ENCODE data around the gene PLA2G2F.

The PLA2G2F gene

GRCh38 chr1:20139776-20140612 is 871 bp downstream of the PLA2G2F start:
- H3K79me1 ChIP-seq (ENCODE audit: low read depth, low read length) = no peaks in the 10 kb centered on the region
- no peak overlapping the region for H4K8ac ChIP-seq (ENCODE audit: low read depth, low read length)
- H2BK15ac ChIP-seq (ENCODE audit: low read length) = no peak overlapping the region
- no peaks in the 10 kb centered on the region for H3K4me1 ChIP-seq (ENCODE audit: control insufficient read depth in 2 of 2, insufficient read depth in 1 of 2, low read depth in 1 of 2, low read length in 2 of 2)
- H2AK5ac ChIP-seq (ENCODE audit: low read depth, low read length) = no peak overlapping the region
- no peak overlapping the region for H3K23ac ChIP-seq (ENCODE audit: low read depth, low read length, poor library complexity)
- no peaks in the 10 kb centered on the region for H3K36me3 ChIP-seq (replicated peaks in 1 of 2; ENCODE audit: control insufficient read depth in 2 of 2, insufficient read depth in 2 of 2, low read length in 2 of 2)
- H3K4ac ChIP-seq (ENCODE audit: low read length) = no peak overlapping the region
- H4K91ac ChIP-seq (ENCODE audit: low read depth, low read length, poor library complexity) = no peak overlapping the region
- no peak overlapping the region for H2BK12ac ChIP-seq (ENCODE audit: low read length)
- no peak for DNase-seq (ENCODE audit: low spot score)
- no peak overlapping the region for H2BK120ac ChIP-seq (ENCODE audit: low read depth, low read length)
- no CpG with 5 or more reads among the region's 13 CpGs for WGBS, 2 donors (ENCODE audit: extremely low coverage in 2 of 2, insufficient read length in 2 of 2, insufficient replicate concordance in 1 of 2)
- H3K9me3 ChIP-seq (replicated peaks in 1 of 2; ENCODE audit: control insufficient read depth in 2 of 2, insufficient read depth in 1 of 2, low read depth in 1 of 2, low read length in 2 of 2) = no peaks in the 10 kb centered on the region
- no peaks in the 10 kb centered on the region for H3K27me3 ChIP-seq (ENCODE audit: control insufficient read depth in 3 of 3, insufficient read depth in 3 of 3, low read depth in 1 of 3, low read length in 3 of 3)
- no peak overlapping the region for H2BK5ac ChIP-seq (ENCODE audit: low read length)
- H3K14ac ChIP-seq (ENCODE audit: low read length) = no peak overlapping the region
- H3K4me3 ChIP-seq (ENCODE audit: low read length in 2 of 2) = no peak overlapping the region
- H3K27ac ChIP-seq (replicated peaks; ENCODE audit: low read length) = no peak overlapping the region
- no peak overlapping the region for H3K4me2 ChIP-seq (ENCODE audit: insufficient read depth, low read length, poor library complexity, severe bottlenecking)
- no peak overlapping the region for H3K18ac ChIP-seq (ENCODE audit: low read length)
- H3K9ac ChIP-seq (ENCODE audit: low read depth, low read length, poor library complexity) = no peak overlapping the region
- H2AFZ ChIP-seq (ENCODE audit: low read length) = no peak overlapping the region

DNA sequence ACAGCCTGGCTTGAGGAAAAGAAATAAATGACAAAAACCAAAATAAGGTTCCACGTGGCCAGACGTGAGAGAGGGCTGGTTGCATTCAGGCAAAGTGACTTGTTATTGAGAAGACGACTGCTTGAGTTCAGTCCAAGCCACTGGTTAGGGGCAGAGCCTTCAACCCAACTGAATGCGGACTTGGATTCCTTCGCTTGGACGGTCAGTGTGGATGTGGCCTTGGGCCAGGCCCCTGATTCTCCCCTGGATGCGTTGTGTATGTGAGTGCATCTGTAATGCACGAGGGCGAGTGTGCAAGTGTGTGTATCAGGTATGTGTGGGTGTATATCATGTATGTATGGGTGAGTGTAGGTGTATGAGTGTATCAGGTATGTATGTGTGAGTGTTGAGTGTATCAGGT is 1.9 kb downstream of the PLA2G2F start:
- no peaks in the 10 kb centered on the region for H3K4me1 ChIP-seq (ENCODE audit: control insufficient read depth in 2 of 2, insufficient read depth in 1 of 2, low read depth in 1 of 2, low read length in 2 of 2)
- no peaks in the 10 kb centered on the region for H3K27me3 ChIP-seq (ENCODE audit: control insufficient read depth in 3 of 3, insufficient read depth in 3 of 3, low read depth in 1 of 3, low read length in 3 of 3)
- no peak overlapping the region for H3K4ac ChIP-seq (ENCODE audit: low read length)
- no peak overlapping the region for H2BK5ac ChIP-seq (ENCODE audit: low read length)
- no peak overlapping the region for H2AK5ac ChIP-seq (ENCODE audit: low read depth, low read length)
- H3K79me1 ChIP-seq (ENCODE audit: low read depth, low read length) = no peaks in the 10 kb centered on the region
- no peak overlapping the region for H3K23ac ChIP-seq (ENCODE audit: low read depth, low read length, poor library complexity)
- H2AFZ ChIP-seq (ENCODE audit: low read length) = no peak overlapping the region
- H3K27ac ChIP-seq (replicated peaks; ENCODE audit: low read length) = no peak overlapping the region
- H3K4me2 ChIP-seq (ENCODE audit: insufficient read depth, low read length, poor library complexity, severe bottlenecking) = no peak overlapping the region
- no peak for DNase-seq (ENCODE audit: low spot score)
- peak overlapping the region; percentile 14 for H3K18ac ChIP-seq (ENCODE audit: low read length)
- peak overlapping the region; percentile 49 for H4K8ac ChIP-seq (ENCODE audit: low read depth, low read length)
- H3K4me3 ChIP-seq (ENCODE audit: low read length in 2 of 2) = no peak overlapping the region
- no peak overlapping the region for H4K91ac ChIP-seq (ENCODE audit: low read depth, low read length, poor library complexity)
- no peak overlapping the region for H2BK12ac ChIP-seq (ENCODE audit: low read length)
- no CpG with 5 or more reads among the region's 9 CpGs for WGBS, 2 donors (ENCODE audit: extremely low coverage in 2 of 2, insufficient read length in 2 of 2, insufficient replicate concordance in 1 of 2)
- no peaks in the 10 kb centered on the region for H3K36me3 ChIP-seq (replicated peaks in 1 of 2; ENCODE audit: control insufficient read depth in 2 of 2, insufficient read depth in 2 of 2, low read length in 2 of 2)
- H3K9me3 ChIP-seq (replicated peaks in 1 of 2; ENCODE audit: control insufficient read depth in 2 of 2, insufficient read depth in 1 of 2, low read depth in 1 of 2, low read length in 2 of 2) = no peaks in the 10 kb centered on the region
- no peak overlapping the region for H3K14ac ChIP-seq (ENCODE audit: low read length)
- no peak overlapping the region for H2BK120ac ChIP-seq (ENCODE audit: low read depth, low read length)
- H2BK15ac ChIP-seq (ENCODE audit: low read length) = peak overlapping the region; percentile 37
- H3K9ac ChIP-seq (ENCODE audit: low read depth, low read length, poor library complexity) = peak overlapping the region; percentile 13

DNA sequence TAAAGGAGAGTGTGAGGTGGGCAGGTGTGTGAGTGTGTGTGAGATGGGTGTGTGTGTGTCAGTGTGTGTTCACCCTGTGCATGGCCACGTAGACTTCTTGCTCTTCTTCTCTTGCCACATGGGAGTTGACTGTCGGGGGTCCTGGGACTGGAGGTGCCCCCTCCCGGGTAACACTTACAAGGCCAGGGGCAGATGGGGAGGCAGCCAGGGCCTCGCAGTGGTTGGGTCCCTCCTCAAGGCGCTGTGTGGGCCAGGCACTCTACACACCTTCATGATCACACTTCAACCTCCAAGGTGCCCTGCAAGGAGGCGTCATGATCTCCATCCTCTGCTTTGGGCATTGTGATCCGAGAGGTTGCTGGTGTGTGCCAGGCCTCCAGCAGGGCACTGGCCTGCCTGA is 2.3 kb downstream of the PLA2G2F start:
- DNase-seq (ENCODE audit: low spot score) = no peak
- Histone ChIP-seq H3K4me2 (ENCODE audit: insufficient read depth, low read length, poor library complexity, severe bottlenecking) (no peak overlapping the region), H2BK12ac (ENCODE audit: low read length) (no peak overlapping the region), H4K91ac (ENCODE audit: low read depth, low read length, poor library complexity) (no peak overlapping the region), H3K36me3 (replicated peaks in 1 of 2; ENCODE audit: control insufficient read depth in 2 of 2, insufficient read depth in 2 of 2, low read length in 2 of 2) (no peaks in the 10 kb centered on the region), H3K9me3 (replicated peaks in 1 of 2; ENCODE audit: control insufficient read depth in 2 of 2, insufficient read depth in 1 of 2, low read depth in 1 of 2, low read length in 2 of 2) (no peaks in the 10 kb centered on the region), H3K14ac (ENCODE audit: low read length) (no peak overlapping the region), H2BK120ac (ENCODE audit: low read depth, low read length) (no peak overlapping the region), H3K79me1 (ENCODE audit: low read depth, low read length) (no peaks in the 10 kb centered on the region), H3K4me3 (ENCODE audit: low read length in 2 of 2) (peak overlapping the region in 1 of 2 donors; percentile 18), H3K27ac (replicated peaks; ENCODE audit: low read length) (no peak overlapping the region), H3K18ac (ENCODE audit: low read length) (no peak overlapping the region), H2BK5ac (ENCODE audit: low read length) (no peak overlapping the region), H2BK15ac (ENCODE audit: low read length) (peak overlapping the region; percentile 37), H4K8ac (ENCODE audit: low read depth, low read length) (peak overlapping the region; percentile 49), H2AK5ac (ENCODE audit: low read depth, low read length) (no peak overlapping the region), H3K23ac (ENCODE audit: low read depth, low read length, poor library complexity) (no peak overlapping the region), H3K4me1 (ENCODE audit: control insufficient read depth in 2 of 2, insufficient read depth in 1 of 2, low read depth in 1 of 2, low read length in 2 of 2) (no peaks in the 10 kb centered on the region), H3K4ac (ENCODE audit: low read length) (no peak overlapping the region), H2AFZ (ENCODE audit: low read length) (no peak overlapping the region), H3K27me3 (ENCODE audit: control insufficient read depth in 3 of 3, insufficient read depth in 3 of 3, low read depth in 1 of 3, low read length in 3 of 3) (no peaks in the 10 kb centered on the region), H3K9ac (ENCODE audit: low read depth, low read length, poor library complexity) (peak overlapping the region; percentile 13)
- no CpG with 5 or more reads among the region's 7 CpGs for WGBS, 2 donors (ENCODE audit: extremely low coverage in 2 of 2, insufficient read length in 2 of 2, insufficient replicate concordance in 1 of 2)

DNA sequence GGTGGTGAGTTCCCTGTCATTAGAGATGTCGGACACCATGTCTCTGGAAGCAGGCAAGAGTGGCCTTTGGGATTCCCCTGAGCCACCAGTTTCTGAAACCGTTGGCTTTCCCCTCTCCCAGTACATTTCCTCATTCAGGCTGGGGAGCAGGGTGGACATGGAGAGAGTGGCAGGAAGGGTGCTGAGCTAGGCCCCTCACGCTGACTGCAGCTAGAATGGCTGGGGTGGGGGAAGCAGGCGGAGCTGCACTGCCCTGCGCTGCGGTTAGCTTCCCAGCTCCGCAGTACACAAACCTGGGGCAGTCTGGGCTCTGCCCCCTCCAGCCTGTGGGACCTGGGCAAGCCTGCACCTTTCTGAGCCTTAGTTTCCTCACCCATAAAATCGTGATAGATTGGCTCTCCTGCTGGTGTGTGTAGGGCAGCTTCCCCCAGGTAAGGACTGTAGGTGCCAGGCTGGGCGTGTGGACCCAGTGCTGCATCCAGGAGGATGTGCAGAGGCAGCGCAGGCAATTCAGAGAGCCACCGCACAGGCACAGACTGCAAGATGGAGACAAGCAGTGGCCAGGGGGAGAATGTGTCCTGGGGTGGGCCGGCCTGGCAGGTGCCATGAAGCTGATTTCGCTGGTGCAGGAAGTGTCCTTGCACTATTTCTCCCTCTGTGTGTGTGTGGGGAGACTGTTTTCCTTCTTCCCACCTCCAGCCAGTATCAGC is 3.0 kb downstream of the PLA2G2F start:
- Histone ChIP-seq H3K23ac (ENCODE audit: low read depth, low read length, poor library complexity) (peak overlapping the region; percentile 69), H3K27ac (replicated peaks; ENCODE audit: low read length) (no peak overlapping the region), H3K9me3 (replicated peaks in 1 of 2; ENCODE audit: control insufficient read depth in 2 of 2, insufficient read depth in 1 of 2, low read depth in 1 of 2, low read length in 2 of 2) (no peaks in the 10 kb centered on the region), H3K9ac (ENCODE audit: low read depth, low read length, poor library complexity) (no peak overlapping the region), H2BK15ac (ENCODE audit: low read length) (no peak overlapping the region), H2BK12ac (ENCODE audit: low read length) (no peak overlapping the region), H3K79me1 (ENCODE audit: low read depth, low read length) (no peaks in the 10 kb centered on the region), H3K4me1 (ENCODE audit: control insufficient read depth in 2 of 2, insufficient read depth in 1 of 2, low read depth in 1 of 2, low read length in 2 of 2) (peaks cover 0 to 1% of the 10 kb centered on the region in 2 donors), H4K91ac (ENCODE audit: low read depth, low read length, poor library complexity) (no peak overlapping the region), H2BK120ac (ENCODE audit: low read depth, low read length) (no peak overlapping the region), H3K27me3 (ENCODE audit: control insufficient read depth in 3 of 3, insufficient read depth in 3 of 3, low read depth in 1 of 3, low read length in 3 of 3) (no peaks in the 10 kb centered on the region), H3K36me3 (replicated peaks in 1 of 2; ENCODE audit: control insufficient read depth in 2 of 2, insufficient read depth in 2 of 2, low read length in 2 of 2) (no peaks in the 10 kb centered on the region), H3K14ac (ENCODE audit: low read length) (no peak overlapping the region), H3K18ac (ENCODE audit: low read length) (peak overlapping the region; percentile 52), H3K4me2 (ENCODE audit: insufficient read depth, low read length, poor library complexity, severe bottlenecking) (no peak overlapping the region), H2BK5ac (ENCODE audit: low read length) (peak overlapping the region; percentile 90), H4K8ac (ENCODE audit: low read depth, low read length) (no peak overlapping the region), H2AK5ac (ENCODE audit: low read depth, low read length) (no peak overlapping the region), H2AFZ (ENCODE audit: low read length) (peak overlapping the region; percentile 41), H3K4ac (ENCODE audit: low read length) (no peak overlapping the region), H3K4me3 (ENCODE audit: low read length in 2 of 2) (no peak overlapping the region)
- no CpG with 5 or more reads among the region's 13 CpGs for WGBS, 2 donors (ENCODE audit: extremely low coverage in 2 of 2, insufficient read length in 2 of 2, insufficient replicate concordance in 1 of 2)
- no peak for DNase-seq (ENCODE audit: low spot score)
